ENCODE results near the gene ZNF205.

Gene ZNF205

DNA sequence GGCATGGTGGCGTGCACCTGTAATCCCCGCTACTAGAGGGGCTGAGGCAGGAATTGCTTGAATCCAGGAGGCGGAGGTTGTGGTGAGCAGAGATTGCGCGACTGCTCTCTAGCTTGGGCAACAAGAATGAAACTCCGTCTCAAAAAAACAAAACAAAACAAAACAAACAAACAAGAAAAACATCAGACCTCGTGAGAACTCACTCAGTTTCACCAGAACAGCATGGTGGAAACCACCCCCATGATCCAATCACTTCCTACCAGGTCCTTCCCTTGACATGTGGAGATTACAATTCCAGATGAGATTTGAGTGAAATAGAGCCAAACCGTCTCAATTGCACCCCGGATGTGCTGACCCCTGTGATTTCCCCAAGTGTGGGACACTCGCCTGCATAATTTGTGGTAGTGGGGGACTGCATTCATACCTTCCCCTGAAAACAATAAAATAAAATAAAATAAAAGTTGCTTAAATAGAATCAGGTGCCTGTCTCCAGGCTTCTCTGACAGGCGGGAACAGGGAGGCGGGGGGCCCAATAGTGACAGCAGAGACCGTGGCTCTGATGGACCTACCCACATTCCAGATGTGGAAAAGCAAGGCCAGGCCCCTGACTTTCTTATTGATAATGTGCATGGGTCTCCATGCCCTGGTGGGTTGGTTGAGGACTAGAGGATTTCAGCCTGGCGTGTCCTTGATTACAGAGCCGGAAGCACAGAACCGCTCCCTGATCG, 26.4 kb upstream of the ZNF205 start:
- no peak for DNase-seq

DNA sequence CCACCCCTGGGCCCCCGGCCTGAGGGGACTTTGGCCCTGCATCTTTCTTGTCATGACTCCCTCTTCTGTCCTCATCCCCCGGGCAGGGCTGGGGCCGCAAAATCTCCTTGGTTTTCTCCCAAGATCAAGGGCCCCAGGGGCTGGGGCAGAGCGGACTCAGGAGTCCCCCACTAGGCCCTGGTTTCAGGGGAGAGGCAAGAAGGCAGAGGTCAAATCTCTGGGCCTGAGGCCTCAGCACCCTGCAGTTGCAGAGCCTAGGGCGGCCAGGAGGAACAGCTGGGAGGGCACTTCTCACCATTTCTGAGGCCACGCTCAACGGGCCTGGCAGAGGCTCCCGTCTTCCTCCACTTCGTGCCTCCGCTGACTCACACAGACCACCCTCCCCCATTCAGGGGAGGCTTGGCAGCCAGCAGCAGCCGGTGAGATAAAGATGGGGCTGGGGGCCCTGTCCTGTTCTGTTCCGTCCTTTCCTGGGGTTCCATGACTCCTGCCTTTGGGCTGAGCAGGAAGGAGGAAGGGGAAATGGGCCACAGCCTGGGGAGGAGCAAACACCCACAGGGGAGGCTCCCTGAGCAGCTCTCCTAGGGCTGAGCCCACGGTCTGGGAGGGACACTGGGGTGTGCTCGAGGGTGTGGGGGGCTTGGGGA, 25.7 kb upstream of the ZNF205 start:
- no peak for DNase-seq

DNA sequence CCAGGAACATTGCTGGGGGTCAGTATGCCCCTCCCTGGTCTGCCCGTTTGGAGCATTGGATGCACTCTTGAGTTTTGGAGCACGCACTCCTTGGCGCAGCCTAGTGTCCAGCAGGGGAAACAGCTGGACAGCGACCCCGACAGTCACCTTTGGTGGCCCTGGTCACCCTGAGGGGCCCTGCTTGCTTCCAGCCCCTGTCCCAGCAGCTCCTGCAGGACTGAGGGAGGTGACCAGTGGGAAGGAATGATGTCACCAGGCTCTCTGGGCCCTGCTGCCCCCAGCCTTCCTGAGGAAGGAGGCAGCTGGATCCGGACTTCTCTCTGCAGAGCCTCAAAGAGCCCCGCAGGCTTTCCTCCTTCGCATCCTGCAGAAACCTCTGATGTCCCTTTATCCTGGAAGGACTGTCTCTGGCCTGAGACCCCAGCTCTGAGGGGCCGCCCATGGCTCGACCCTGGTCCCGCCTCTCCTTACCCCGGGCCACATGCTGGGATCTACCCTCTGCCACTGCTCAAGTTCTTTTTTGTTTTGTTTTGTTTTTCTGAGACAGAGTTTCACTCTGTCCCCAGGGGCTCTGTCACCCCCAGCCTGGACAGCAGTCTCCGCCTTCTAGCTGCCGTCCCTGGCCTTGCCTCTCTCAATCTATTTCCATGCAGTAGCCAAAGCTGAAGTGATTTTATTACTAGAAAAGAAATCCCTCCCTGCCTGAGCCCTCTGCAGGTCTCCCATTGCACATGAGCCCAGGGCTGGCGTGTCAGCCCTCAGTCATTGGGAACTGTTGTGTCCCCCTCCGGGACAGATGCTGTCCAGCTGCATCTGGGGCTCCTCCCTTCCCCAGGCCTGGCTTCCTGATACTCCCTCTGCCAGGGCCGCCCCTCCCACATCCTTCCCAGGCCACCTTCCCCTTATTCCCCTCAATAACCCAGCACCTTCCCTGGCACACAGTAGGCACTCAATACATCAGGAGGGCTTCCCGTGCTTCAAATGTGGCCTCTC, 24.8 kb upstream of the ZNF205 start:
- DNase-seq: no peak

DNA sequence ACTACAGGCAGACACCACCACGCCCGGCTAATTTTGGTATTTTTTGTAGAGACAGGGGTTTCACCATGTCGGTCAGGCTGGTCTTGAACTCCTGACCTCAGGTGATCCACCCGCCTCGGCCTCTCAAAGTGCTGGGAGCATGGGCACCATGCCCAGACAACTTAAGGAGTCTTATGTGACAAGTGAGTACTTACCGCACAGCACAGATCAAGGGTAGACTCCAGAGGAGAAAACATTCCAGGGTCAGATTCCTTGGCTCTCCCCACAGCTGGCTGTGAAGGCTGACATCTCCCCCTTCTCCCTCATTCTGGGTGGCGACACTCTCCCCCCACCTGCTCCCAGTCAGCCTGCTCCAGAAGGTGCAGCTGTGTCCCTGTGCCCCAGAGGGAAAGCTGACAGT, 23.9 kb upstream of the ZNF205 start:
- DNase-seq: no peak

DNA sequence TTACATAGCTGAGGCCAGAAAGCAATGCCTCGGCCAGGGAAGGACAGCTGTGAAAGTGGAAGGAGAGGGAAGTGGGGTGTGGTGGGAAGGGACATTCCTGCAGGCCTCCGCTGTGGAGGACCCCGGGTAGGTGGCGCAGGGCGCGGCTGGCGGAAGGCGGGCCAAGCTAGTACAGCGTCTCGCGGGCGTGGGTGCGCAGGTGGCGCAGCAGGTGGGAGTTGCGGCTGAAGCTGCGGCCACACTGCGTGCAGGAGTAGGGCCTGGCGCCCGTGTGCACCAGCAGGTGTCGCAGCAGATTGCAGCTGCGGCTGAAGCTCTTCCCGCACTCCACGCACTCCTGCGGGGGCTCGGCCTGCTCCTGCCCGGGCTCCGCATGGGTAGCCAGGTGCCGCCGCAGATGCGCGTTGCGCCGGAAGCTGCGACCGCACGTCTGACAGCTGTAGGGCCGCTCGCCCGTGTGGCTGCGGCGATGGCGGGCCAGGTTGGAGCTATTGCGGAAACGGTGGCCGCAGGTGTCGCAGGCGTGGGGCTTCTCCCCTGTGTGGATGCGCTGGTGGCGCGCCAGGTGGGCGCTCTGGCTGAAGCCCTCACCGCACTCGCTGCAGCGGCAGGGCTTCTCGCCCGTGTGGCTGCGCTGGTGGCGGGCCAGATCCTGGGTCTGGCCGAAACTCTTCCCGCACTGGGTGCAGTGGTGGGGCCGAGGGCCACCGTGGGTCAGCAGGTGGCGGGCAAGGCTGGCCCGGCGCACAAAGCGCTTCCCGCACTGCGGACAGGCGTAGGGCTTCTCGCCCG, 23.3 kb upstream of the ZNF205 start:
- DNase-seq: no peak

DNA sequence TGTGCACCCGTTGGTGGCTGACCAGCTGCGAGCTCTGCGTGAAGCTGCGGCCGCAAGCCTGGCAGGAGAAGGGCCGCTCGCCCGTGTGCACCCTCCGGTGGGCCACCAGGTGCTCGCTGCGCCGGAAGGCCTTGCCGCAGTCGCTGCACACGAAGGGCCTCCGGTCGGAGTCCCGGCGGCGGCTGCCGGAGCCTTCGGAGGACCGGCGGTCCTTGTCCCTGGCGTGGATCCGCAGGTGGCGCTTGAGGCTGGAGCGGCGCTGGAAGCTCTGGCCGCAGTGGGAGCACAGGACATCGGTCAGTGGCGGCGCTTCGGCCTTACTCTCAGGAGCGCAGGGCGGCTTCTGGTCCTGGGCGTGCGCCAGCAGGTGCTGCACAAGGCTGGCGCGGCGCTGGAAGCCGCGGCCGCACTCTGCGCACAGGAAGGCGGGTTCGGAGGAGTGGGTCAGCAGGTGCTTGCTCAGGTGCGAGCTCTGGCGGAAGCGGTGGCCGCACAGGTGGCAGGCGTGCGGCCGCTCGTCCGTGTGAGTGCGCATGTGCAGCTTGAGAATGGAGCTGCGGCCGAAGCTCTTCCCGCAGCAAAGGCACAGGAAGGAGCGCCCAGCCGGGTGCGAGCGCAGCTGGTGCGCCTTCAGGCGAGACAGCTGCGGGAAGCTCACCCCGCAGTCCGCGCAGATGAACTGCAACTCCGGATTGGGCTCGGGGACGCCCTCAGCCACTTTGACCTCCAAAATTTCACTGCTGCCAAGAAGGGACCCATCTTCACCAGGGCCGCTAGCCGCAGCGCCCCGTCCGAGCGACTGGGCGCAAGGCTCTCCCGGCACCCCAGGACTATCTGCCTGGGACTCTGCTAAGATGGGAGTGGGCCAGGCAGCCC, 22.4 kb upstream of the ZNF205 start:
- no peak for DNase-seq

DNA sequence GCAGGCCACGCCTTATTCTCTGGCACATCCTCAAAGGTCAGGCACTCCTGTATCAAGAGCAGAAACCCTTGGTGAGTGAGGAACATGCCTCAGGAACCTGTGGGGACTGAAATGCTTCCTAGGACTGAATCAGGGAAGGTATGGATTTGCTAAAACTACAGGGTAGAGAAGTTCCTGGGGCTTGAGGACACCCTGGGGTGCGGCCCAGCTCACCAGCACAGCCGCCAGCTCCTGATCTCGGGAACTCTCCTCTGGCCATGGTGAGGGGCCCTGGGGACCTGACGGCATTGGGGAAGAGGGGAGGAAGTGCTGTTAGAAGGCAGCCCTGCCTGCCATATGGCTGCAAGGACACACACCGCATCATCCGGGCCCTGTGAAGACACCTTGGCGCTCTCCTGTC, 20.8 kb upstream of the ZNF205 start:
- DNase-seq: no peak

DNA sequence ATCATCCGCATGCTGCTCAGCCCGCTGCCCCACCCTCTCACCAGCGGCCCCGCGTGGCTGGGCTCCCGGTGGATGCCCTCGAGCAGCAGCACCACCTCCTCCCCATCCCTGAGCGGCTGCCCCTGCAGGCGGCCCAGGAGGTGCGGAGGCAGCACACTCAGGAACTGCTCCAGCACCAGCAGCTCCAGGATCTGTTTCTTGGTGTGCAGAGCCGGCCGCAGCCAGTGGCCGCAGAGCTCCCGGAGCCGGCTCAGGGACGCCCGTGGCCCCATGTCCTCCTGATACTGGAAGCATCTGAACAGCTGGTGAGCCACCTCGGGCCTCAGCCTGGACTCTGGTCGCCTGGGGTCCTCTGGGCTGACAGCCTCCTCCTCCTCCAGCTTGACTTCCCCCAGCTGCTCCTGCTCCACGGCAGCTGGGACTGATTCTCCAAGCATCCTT, 19.9 kb upstream of the ZNF205 start:
- DNase-seq: no peak

DNA sequence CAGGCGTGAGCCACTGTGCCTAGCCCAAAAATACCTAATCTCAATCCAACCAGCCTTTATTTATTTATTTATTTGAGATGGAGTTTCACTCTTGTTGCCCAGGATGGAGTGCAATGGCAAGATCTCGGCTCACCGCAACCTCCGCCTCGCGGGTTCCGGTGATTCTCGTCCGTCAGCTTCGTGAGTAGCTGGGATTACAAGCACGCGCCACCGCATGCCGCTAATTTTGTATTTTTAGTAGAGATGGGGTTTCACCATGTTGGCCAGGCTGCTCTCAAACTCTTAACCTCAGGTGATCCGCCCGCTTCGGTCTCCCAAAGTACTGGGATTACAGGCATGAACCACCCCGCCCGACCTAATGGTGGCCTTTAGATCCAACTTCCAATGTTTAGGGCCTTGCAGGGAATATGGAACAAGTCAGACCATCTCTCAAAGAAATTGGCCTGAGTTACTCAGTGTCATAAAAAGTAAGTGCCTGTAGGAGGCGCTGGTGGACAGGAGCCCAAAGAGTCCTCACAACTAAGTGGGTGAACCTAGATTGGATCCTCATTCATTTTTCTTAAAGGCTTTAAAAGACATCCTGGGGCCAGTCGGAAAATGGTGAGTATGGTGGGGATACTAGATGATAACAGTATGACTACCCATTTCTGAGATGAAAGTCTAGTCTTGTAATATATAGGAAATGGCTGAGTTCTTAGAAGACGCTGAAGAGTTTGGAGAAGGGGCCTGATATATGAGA, 17.9 kb upstream of the ZNF205 start:
- no peak for DNase-seq

DNA sequence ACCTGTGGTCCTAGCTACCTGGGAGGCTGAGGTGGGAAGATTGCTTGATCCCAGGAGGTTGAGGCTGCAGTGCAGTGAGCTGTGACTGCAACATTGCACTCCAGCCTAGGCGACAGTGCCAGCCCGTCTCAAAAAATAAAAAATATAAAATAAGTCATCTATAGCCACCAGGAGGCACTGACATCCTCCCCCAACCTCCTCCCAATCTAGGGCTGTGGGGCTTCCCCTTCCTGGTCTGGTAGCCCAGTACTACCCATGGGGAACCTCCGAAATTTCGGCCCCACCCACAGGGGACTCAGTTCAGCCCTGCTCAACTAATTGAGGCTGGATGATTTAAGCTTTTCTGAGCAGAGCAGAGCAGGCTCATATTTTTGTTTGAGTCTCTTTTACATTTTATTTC, 16.5 kb upstream of the ZNF205 start:
- no peak for DNase-seq

DNA sequence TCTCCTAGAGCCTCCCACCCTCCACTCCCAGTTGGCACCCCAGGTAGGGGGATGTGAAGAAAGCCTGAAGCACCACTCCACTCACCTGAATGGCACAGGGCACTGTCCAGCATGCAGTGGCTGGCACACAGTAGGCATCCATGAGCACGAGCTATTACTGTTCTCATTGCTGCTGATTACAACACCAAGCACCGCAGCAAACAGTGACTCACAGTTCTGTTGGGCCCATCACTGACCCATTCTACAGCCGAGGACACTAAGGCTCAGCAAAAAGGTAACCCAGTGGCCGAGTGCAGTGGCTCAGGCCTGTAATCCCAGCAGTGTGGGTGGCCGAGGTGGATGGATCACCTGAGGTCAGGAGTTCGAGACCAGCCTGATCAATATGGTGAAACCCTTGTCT, 16.0 kb upstream of the ZNF205 start:
- no peak for DNase-seq

DNA sequence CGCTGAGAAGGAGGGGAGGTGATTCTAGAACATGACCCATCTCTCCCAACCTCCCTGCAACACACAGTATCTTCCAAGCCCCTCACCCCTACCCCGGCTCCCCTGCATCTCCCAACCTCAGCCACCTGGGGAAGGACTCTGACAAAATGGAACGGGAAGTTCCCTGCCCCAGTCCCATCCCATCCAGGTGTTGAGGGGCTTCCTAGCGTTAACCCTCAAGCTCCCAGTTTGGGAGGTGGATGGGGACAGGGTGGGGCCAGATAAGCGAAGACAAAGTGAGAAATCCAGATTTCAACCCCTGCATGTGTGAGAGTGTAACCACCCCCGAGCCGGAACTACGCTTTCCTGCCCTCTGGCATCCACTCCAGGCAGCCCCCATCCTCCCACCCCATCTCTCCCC, 15.1 kb upstream of the ZNF205 start:
- no peak for DNase-seq

DNA sequence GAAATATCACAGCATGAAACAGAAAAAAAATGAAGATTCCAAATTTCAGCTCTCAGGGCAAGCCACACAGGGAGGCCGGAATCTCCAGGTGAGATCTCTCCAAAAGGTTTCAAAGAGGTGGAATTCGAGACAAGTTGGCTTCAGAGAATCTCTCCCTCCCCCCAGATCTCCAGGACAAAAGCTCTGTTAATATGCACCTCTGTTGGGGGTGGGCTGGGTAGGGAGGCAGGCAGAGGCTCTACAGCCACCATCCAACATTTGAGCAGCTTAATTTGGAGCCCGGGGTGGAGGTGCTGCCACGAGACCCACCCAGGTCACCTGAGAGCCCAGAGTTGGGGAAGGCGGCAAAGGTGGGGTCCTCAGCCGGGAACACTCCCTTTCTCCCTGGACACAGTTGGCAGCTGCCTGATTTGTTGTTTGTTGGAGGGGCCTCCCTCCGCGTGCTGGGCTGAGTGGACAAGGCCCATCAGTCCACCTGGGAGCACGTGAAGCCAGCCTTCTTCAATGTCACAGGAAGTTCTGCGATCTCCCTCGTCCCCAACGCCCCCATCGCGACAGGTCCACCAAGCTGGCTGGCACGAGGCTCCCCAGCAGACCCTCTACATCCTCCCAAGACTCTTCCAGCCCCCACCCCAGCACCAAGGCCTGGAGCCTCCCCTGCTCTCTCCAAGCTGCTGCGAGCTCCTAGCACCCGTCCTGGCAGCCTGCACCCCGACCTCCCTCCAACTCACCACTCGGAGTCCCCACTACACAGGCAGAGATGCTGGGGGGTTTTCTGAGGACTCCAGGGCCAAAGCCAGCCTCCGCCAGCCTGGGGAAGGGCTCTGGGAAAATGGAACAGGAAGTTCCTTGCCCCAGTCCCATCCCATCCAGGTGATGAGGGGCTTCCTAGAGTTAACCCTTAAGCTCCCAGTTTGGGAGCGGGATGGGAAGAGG, 13.7 kb upstream of the ZNF205 start, which contains the start of gene ZSCAN10:
ZSCAN10 (minus strand) TSS at position 836 of the 936 bp plus-strand sequence. CDS start 6,357 bp downstream, outside the sequence.
- no peak for DNase-seq

DNA sequence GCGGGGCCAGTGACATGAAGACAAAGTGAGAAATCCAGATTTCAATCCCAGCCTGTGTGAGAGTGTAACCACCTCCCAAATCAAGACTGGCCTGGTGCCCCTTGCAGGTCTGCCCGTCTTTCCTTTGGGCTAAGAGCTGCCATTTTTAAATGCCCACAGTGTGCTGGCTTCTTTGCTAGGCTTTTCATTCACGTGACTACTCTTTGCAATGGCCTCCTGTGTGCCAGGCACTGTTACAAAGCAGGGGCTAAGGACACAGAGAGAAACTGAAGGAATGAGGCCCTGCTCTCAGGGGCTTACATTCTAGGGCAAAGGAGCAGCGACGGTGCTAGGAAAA, 13.0 kb upstream of the ZNF205 start:
- no peak for DNase-seq

DNA sequence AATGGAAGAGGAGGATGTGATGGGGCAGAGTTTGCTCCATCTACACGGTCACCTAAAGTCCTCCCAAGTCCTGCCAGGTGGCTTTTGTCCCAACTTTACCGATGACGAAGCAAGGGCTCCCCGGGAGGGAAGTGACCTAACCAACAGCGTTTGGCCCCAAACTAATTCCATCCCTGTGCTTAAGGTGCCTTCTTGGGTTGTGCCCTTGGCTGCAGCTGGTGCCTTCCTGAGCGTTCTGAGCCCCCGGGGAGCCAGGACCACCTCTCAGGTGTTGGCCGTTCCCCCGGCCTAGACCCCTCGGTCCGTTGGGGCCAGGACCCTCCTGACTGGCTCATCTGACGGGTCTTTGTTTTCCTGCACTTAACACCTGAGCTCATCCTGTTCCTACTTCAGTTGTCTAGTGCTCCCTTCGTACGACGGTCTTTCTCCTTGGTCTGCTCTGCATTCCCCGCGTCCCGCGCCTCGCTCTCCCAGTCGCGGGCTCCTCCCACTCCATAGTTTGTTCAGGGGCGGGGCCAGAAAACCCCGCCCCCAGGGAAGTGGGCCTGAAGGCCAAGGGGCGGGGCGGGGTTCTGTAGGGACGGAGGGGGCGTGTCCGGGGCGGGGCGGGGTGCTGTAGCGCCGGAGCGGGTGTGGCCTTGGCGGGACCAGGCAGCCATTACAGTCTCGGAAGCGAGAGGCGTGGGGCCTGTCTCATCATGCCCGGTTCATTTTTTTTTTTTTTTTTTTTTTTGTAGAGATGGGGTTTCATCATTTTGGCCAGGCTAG, 12.5 kb upstream of the ZNF205 start:
- peak; percentile 45 for DNase-seq

DNA sequence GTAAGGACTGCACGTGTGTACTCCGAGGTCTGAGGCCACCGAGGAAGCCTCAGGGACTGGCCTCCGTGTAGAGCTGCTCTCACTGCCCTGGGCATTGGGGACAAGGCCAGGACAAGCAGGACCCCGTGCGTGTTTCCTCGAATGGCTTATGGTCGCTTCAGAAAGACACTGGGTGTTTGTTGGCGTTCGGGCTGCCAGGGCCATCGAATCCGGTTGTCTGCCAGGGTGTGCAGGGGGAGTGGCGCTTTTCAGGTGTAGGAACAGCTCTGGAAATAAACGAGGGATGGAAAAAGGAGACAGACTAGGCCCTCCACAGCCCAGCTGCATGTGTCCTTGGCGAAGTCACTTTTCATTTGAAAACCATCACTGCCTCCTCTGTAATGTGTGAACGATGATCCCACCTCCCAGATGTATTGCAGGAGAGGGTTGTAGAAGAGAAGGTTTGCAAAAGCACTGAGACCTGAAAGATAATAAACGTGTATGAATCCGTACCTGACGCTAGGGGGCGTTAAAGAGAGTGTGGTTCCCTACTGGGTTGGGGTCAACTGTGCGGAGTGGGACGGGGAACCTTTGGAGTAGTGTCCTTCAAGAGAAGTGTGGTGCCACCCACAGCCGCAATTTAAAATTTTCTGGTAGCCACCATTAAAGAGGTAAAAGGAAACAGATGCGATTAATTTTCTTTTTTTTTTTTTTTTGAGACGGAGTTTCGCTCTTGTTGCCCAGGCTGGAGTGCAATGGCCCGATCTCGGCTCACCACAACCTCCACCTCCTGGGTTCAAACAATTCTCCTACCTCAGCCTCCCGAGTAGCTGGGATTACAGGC, 11.2 kb upstream of the ZNF205 start:
- no peak for DNase-seq

DNA sequence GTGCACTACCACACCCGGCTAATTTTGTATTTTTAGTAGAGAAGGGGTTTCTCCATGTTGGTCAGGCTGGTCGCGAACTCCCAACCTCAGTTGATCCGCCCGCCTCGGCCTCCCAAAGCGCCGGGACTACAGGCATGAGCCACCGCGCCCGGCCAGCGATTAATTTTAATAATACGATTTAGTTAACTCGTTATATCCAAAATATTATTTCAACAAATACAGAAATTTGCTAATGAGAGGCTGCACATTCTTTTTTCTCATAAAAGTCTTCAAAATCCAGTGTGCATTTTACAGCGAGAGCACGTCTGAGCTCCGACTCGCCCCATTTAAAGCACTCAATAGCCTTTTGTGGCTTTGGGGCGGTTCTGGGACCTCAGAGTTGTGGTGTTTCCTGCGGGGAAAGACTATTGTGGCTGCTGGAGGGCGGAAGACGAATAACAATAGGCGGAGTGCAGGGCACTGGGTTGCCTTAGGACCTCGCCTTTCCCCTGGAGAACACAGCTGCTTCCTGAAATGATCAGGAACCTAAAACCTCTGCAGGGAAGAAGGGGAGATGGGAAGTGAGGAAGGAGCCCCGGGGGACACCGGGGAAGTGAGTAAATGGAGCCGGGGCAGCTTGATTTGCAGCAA, 10.4 kb upstream of the ZNF205 start:
- DNase-seq: no peak

Measured in NCI-H2107 (cell line).